Heart right ventricle (tissue), 16 donors: ENCODE data around the gene NFIB. TPM values are rescaled to one million over a fixed set of nuclear protein-coding genes. Genes with fewer than 3 reads are reported as not detected.

Source experiments
- ATAC-seq, 8 donors: fragments of 200-7000 bp; cut with Tn5 transposase; one replicate each; pipeline ENCODE4 v1.9.1; 2020; ENCODE audit warnings: mild to moderate bottlenecking in 8 of 8, moderate library complexity in 8 of 8, moderate number of reproducible peaks in 1 of 8
- DNase-seq, 2 donors: peaks; one replicate each; pipeline ENCODE4 v3.0.0-alpha.2; 2020
- H3K27ac ChIP-seq, 10 donors: fragments of 200-600 bp; sonication (generic) in 2 of 10; one replicate each; pipeline versions ENCODE4 v1.5.0 to v1.8.0; 2020 to 2022; ENCODE audit warnings: mild to moderate bottlenecking in 3 of 10
- H3K27me3 ChIP-seq, 7 donors: fragments of 200-600 bp; one replicate each; pipeline ENCODE4 v1.8.0; 2021 to 2022; ENCODE audit warnings: mild to moderate bottlenecking in 2 of 7
- H3K36me3 ChIP-seq, 9 donors: fragments of 200-600 bp; sonication (generic) in 1 of 9; one replicate each; pipeline versions ENCODE4 v1.5.0 to v1.8.0; 2020 to 2022; ENCODE audit warnings: mild to moderate bottlenecking in 2 of 9
- H3K4me1 ChIP-seq, 9 donors: fragments of 200-600 bp; sonication (generic) in 1 of 9; one replicate each; pipeline versions ENCODE4 v1.5.0 to v1.8.0; 2020 to 2022; ENCODE audit warnings: mild to moderate bottlenecking in 4 of 9
- H3K4me3 ChIP-seq, 10 donors: fragments of 200-600 bp; sonication (generic) in 2 of 10; one replicate each; pipeline versions ENCODE4 v1.5.0 to v1.8.0; 2020 to 2022; ENCODE audit warnings: mild to moderate bottlenecking in 7 of 10, moderate library complexity in 2 of 10
- H3K9me3 ChIP-seq, 11 donors: fragments of 200-600 bp in 10 of 11; sonication (generic) in 2 of 11; one replicate each; pipeline versions ENCODE4 v1.5.0 to v1.8.0; 2013 to 2022; ENCODE audit warnings: mild to moderate bottlenecking in 2 of 11, control low read depth in 1 of 11, moderate library complexity in 1 of 11
- WGBS, 2 donors: extraction: QIAGEN DNeasy Blood & Tissue Kit; methylation state at CpG; one replicate each; pipeline ENCODE4 v1.1.7; 2013; ENCODE audit warnings: inconsistent platforms in 1 of 2; 5-methylcytosine and 5-hydroxymethylcytosine counted together
- intact Hi-C, 10 donors: fragments of 100-400 bp; cut with DNase I; formaldehyde crosslinking; loops; one replicate each; pipeline versions ENCODE4 v1.11.1 to v1.14.2; 2022
- long read RNA-seq, 3 donors: library from polyadenylated mRNA; unstranded; transcript quantifications; one replicate each; pipeline ENCODE4 v2.0.0, GENCODE V29; 2020 to 2021
- polyA plus RNA-seq, 2 donors: library from polyadenylated mRNA; stranded (reverse); fragments of 200-250 nt; gene quantifications; one replicate each; pipeline ENCODE4 v1.2.3, GENCODE V29; 2013
- total RNA-seq, 10 donors: library from RNA; stranded (reverse); fragmentation: NEBNext Ultra II Directional in 3 of 10; extraction: Animal tissue kit (Norgen Biotek cat#: 25700) in 3 of 10; gene quantifications; one replicate each; pipeline versions ENCODE4 v1.2.1 to v1.2.4, GENCODE V29; 2021 to 2023
- TF ChIP-seq, protein P1 (sequence below), 9 donors: fragments of 200-600 bp; sonication (generic) in 2 of 9; IDR thresholded peaks; one replicate each; pipeline versions ENCODE4 v1.5.0 to v1.8.0; 2021 to 2022; ENCODE audit warnings: antibody characterized with exemption in 9 of 9, mild to moderate bottlenecking in 5 of 9, moderate library complexity in 1 of 9
- donor health status: Arrhythmogenic right ventricular cardiomyopathy.
- donor health status: ischemic (EF 13 %, LVEDD 7.1; RV severe dilation, severe dysfunction).
- donor health status: healthy with polysubstance abuse.
- donor health status: DM: no; HTN: yes; CAD: no.
- donor health status: DM: no; HTN: no; CAD: no.
- donor health status: ischemic (EF 25% LVEDD 6.9; RV normal size, moderate dysfunction).
- donor health status: ischemic (EF 25% LVEDD 5.7; RV mildly dilated, moderate dysfunction).
- donor health status: healthy.
- donor health status: DM: yes; HTN: yes; CAD: no.
- donor health status: Ischemic cardiomyopathy.
- donor health status: ischemic (EF 35%, LVEDD 5.7; RV mildly dilated, moderate dysfunction).
- donor health status: nonischemic (EF 11% LVEDD 7.7; RV severe dilation, severe dysfunction).
- donor health status: DM: yes; HTN: yes; CAD: no.
- donor health status: PGD.
- donor health status: ischemic (EF 29% LVEDD 5.4; RV normal size, mild dysfunction).
- donor health status: nonischemic (EF 23%, LVEDD 6.1; RV moderate dilation, normal function).

Gene NFIB
- total RNA-seq, result 100 to 1,000 TPM in 9 of 10 donors, 10 to 100 TPM in 1; 96.8 to 145 (median 126) TPM
- polyA plus RNA-seq, result 10 to 100 TPM; 16.7 to 37.2 TPM
- long read RNA-seq, donor 1, full-length matches to known transcripts, result 23 of 53 reads
- long read RNA-seq, donor 1, partial matches to known transcripts, result 10 of 53 reads
- long read RNA-seq, donor 1, other reads (novel, unspliced or antisense), result 20 of 53 reads
- long read RNA-seq, donor 2, full-length matches to known transcripts, result 17 of 61 reads
- long read RNA-seq, donor 2, partial matches to known transcripts, result 13 of 61 reads
- long read RNA-seq, donor 2, other reads (novel, unspliced or antisense), result 31 of 61 reads
- long read RNA-seq, donor 3, full-length matches to known transcripts, result 40 of 112 reads
- long read RNA-seq, donor 3, partial matches to known transcripts, result 16 of 112 reads
- long read RNA-seq, donor 3, other reads (novel, unspliced or antisense), result 56 of 112 reads

DNA sequence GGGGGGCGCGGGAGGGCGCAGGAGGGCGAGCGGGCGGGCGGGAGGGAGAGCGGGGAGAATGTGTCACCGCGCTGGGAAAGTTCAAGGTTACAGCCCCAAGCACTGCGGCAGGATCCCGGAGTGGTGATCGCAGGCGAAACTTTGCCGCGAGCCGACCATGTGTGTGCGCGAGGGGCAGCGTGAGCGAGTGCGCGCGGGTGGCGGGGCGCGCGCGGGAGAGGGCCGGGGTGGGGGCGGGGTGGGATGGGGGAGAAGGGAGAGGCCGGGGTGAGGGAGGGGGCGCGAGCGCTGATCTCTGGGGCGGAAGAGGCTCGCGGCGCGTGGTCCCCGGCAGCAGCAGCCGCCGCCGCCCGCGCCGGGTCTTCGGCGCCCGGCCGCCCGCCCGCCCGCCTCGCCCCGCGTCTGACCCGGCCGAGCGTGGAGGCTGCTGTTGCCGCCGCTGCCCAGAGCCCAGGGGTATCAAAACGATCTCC, at the start of gene NFIB:
NFIB (minus strand) TSS at position 191 of the 473 bp plus-strand sequence. CDS start 630 bp downstream, outside the sequence.
- peak; percentile 57 to 58 for DNase-seq
- peak within 1 kb of the TSS; percentile 96 to 100 (median 99) for H3K27ac ChIP-seq
- 1% methylated on average over 34 to 62 of the region's 63 CpGs for WGBS, 2 donors
- peaks cover 0 to 55% (median 37%) of the 10 kb centered on the region in 9 donors for H3K4me1 ChIP-seq
- ATAC-seq, result peak; percentile 5 to 43 (median 21)
- H3K27me3 ChIP-seq, result peaks cover 0 to 68% (median 0%) of the 10 kb centered on the region in 7 donors
- no peaks in the 10 kb centered on the region for H3K9me3 ChIP-seq
- H3K36me3 ChIP-seq, result no peaks in the 10 kb centered on the region
- peak within 1 kb of the TSS; percentile 55 to 94 (median 76) for H3K4me3 ChIP-seq
- intact Hi-C loops, result loop anchor here in 9 of 10 donors (2.0 to 10.0 kb wide), 18 partner anchors 33 to 749 kb away; no protein-coding TSS in a partner anchor
- TF ChIP-seq, protein P1, sequence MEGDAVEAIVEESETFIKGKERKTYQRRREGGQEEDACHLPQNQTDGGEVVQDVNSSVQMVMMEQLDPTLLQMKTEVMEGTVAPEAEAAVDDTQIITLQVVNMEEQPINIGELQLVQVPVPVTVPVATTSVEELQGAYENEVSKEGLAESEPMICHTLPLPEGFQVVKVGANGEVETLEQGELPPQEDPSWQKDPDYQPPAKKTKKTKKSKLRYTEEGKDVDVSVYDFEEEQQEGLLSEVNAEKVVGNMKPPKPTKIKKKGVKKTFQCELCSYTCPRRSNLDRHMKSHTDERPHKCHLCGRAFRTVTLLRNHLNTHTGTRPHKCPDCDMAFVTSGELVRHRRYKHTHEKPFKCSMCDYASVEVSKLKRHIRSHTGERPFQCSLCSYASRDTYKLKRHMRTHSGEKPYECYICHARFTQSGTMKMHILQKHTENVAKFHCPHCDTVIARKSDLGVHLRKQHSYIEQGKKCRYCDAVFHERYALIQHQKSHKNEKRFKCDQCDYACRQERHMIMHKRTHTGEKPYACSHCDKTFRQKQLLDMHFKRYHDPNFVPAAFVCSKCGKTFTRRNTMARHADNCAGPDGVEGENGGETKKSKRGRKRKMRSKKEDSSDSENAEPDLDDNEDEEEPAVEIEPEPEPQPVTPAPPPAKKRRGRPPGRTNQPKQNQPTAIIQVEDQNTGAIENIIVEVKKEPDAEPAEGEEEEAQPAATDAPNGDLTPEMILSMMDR (IDR thresholded peaks at IDR 0.05), result no peak

DNA sequence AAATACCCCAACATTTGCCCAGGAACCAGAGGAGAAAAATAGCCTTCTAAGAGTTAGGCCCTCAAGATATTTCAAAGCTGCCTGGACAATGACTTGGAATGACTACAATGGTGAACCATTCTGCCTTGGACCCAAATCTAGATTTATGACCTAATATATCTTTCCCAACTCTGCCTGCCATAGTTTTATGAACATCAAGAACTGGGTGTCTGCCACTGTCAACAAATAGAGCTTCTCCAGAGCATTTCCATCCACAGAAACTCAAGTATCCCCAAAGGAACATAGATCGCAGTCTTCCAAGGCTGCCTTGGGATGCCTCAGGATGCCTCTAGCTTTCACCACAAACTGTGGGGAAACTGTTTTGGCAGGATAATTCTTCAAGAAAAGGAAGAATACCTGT, 48.2 kb upstream of the NFIB start:
- Histone ChIP-seq H3K27me3 (no peaks in the 10 kb centered on the region), H3K27ac (peak overlapping the region in 2 of 10 donors; percentile 2 to 7), H3K4me3 (no peak overlapping the region), H3K36me3 (peaks cover 0 to 15% (median 0%) of the 10 kb centered on the region in 9 donors), H3K4me1 (peaks cover 0 to 25% (median 12%) of the 10 kb centered on the region in 9 donors), H3K9me3 (no peaks in the 10 kb centered on the region)
- DNase-seq, result peak in 1 of 2 donors; percentile 16
- peak in 7 of 8 donors; percentile 24 to 84 (median 38) for ATAC-seq
- TF ChIP-seq, protein P1 (IDR thresholded peaks at IDR 0.05), result no peak
- intact Hi-C loops, result no loop called here
- WGBS, 2 donors, result 80 to 86% methylated on average over 1 of the region's 1 CpG

DNA sequence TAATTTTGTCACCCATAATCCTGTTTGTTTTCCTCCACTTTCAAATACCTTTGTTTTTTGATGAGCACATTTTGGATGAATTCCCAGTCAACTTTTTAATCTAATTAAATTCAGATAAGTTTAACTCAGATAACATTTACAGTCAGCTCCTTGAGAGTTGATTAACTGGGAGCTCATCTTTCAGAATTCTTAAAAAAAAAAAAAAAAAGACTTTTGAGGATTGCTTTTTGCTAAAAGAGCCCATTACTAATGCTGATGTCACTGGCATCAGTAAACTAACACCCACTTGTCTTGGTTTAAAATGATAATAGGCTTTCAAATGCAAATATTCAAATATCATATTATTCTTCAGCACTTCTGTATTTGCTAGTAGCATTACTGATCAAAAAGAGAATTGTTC, 47.1 kb upstream of the NFIB start:
- peaks cover 0 to 15% (median 0%) of the 10 kb centered on the region in 9 donors for H3K36me3 ChIP-seq
- no peaks in the 10 kb centered on the region for H3K27me3 ChIP-seq
- TF ChIP-seq, protein P1 (IDR thresholded peaks at IDR 0.05), result no peak
- peak overlapping the region in 1 of 10 donors; percentile 2 for H3K27ac ChIP-seq
- H3K4me3 ChIP-seq, result no peak overlapping the region
- H3K4me1 ChIP-seq, result peaks cover 0 to 28% (median 18%) of the 10 kb centered on the region in 9 donors
- intact Hi-C loops, result no loop called here
- ATAC-seq, result no peak
- no peak for DNase-seq
- H3K9me3 ChIP-seq, result no peaks in the 10 kb centered on the region

DNA sequence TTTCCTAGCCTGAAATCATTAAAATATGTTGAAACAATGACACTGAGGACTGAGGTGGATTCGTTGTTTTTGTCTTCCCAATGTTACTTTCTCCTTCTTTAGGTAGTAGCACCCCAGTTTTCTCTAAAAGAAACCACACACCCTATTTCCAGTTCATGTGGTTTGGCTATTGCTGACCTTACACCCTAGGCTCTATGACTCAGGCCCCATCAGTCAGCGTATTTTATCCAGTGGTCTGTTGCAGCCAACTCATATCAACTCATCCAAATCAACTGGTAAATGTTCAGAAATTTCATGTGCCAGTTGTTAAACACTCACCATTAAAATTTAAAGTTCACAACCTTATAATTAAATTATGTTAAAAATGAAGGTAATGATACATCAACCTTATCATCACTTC, 44.6 kb upstream of the NFIB start:
- H3K4me3 ChIP-seq, result no peak overlapping the region
- H3K27me3 ChIP-seq, result no peaks in the 10 kb centered on the region
- TF ChIP-seq, protein P1 (IDR thresholded peaks at IDR 0.05), result no peak
- H3K36me3 ChIP-seq, result peaks cover 0 to 15% (median 0%) of the 10 kb centered on the region in 9 donors
- ATAC-seq, result no peak
- H3K27ac ChIP-seq, result no peak overlapping the region
- H3K4me1 ChIP-seq, result peaks cover 0 to 30% (median 25%) of the 10 kb centered on the region in 9 donors
- intact Hi-C loops, result loop anchor here in 6 of 10 donors (5.0 to 10.0 kb wide), 9 partner anchors 34 to 1006 kb away; no protein-coding TSS in a partner anchor
- WGBS, 2 donors, result 94 to 97% methylated on average over 2 of the region's 2 CpGs
- H3K9me3 ChIP-seq, result no peaks in the 10 kb centered on the region
- DNase-seq, result no peak
